Measurements from ENCODE around the gene ZNF669.

DNA sequence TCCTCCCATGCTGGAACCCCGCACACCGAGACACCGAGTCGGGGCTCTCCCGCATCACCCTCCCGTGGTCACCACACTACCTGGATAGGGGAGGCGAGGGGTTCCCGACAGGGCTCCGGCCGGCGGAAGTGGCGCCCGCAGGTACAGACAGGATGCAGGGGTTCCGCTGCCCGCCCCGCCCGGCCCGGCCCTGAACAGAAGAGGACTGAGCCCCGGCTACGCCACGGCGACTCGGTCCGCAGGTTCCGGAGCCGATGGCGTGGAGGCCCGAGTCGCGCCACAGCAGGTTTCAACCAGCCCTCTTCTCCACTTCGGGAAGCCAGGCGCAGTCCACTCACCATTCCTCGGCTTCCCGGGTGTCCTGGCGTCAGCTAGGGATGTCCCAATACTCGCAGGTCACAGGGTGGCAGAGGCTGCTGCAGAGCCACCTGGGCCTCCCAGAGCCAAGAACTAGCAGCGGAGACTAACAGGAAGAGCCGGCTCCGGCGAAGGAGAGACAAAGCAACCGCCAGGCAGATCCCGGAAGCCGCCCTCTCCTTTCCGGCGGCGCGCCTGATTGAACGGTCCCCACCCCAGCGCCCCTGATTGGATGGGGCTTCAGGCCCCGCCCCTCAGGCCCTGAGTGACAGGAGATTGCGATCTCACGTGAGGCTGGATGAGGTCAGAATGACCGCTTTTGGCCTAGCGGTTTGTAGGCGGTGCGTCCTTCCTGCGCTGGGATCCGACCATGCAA is at the start of gene ZNF669:
- TF ChIP-seq, protein P1, sequence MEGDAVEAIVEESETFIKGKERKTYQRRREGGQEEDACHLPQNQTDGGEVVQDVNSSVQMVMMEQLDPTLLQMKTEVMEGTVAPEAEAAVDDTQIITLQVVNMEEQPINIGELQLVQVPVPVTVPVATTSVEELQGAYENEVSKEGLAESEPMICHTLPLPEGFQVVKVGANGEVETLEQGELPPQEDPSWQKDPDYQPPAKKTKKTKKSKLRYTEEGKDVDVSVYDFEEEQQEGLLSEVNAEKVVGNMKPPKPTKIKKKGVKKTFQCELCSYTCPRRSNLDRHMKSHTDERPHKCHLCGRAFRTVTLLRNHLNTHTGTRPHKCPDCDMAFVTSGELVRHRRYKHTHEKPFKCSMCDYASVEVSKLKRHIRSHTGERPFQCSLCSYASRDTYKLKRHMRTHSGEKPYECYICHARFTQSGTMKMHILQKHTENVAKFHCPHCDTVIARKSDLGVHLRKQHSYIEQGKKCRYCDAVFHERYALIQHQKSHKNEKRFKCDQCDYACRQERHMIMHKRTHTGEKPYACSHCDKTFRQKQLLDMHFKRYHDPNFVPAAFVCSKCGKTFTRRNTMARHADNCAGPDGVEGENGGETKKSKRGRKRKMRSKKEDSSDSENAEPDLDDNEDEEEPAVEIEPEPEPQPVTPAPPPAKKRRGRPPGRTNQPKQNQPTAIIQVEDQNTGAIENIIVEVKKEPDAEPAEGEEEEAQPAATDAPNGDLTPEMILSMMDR (IDR thresholded peaks at IDR 0.05; ENCODE audit: insufficient read depth, low read length), result no peak
- TF ChIP-seq GABPA (IDR thresholded peaks at IDR 0.05; ENCODE audit: low read depth), result peak; percentile 89

Measured in HL-60 (cell line).